AG09319 (cell line): ENCODE measurements around the gene CCNQ.

Experiments
- DNase-seq: peaks from one replicate; pipeline ENCODE4 v3.0.0-alpha.2; 2010; ENCODE audit warnings: low read depth; ENCODE audit errors: extremely low read depth
- CTCF ChIP-seq: IDR thresholded peaks from 2 replicates; pipeline ENCODE4 v1.5.1; 2011; ENCODE audit warnings: low read depth, mild to moderate bottlenecking, inconsistent platforms, low read length, moderate library complexity

The CCNQ gene

GRCh38 chrX:153635388-153635787 lies 36.4 kb upstream of the CCNQ start:
- DNase-seq, result no peak

GRCh38 chrX:153634832-153635231 lies 35.9 kb upstream of the CCNQ start:
- no peak for DNase-seq
- TF ChIP-seq CTCF, result no peak

More at GRCh38 chrX:153635388-153635787, 36.4 kb upstream of the CCNQ start:
- no peak for TF ChIP-seq CTCF

GRCh38 chrX:153634236-153634635 lies 35.3 kb upstream of the CCNQ start:
- TF ChIP-seq CTCF, result no peak
- DNase-seq, result no peak

- no peak for DNase-seq
- no peak for TF ChIP-seq CTCF
Observed at GRCh38 chrX:153633607-153634180, 34.8 kb upstream of the CCNQ start.

- DNase-seq, result no peak
- TF ChIP-seq CTCF, result no peak
Observed at GRCh38 chrX:153633048-153633447, 34.1 kb upstream of the CCNQ start.

GRCh38 chrX:153632595-153632946 lies 33.6 kb upstream of the CCNQ start:
- no peak for TF ChIP-seq CTCF
- no peak for DNase-seq

- DNase-seq, result no peak
- no peak for TF ChIP-seq CTCF
Observed at GRCh38 chrX:153631907-153632594, 33.1 kb upstream of the CCNQ start.
